ENCODE data around the gene SETD7.

- TF ChIP-seq CTCF (conservative IDR thresholded peaks at IDR 0.05; ENCODE audit: low read depth, low read length): no peak
- TF ChIP-seq MAFK (IDR thresholded peaks at IDR 0.05; ENCODE audit: low read depth, low read length): no peak
- no peak for TF ChIP-seq BHLHE40 (IDR thresholded peaks at IDR 0.05; ENCODE audit: low read depth, low read length)
- no peak for TF ChIP-seq RAD21 (IDR thresholded peaks at IDR 0.05; ENCODE audit: low read length)
- no peak for TF ChIP-seq ELK1 (IDR thresholded peaks at IDR 0.05; ENCODE audit: borderline replicate concordance, low read depth, low read length)
- no peak for TF ChIP-seq RFX5 (IDR thresholded peaks at IDR 0.05; ENCODE audit: low read depth, low read length)
Measured at GRCh38 chr4:139562839-139563238, 6.8 kb upstream of the SETD7 start.
